ENCODE data around the gene ZBTB32.

The ZBTB32 gene

DNA sequence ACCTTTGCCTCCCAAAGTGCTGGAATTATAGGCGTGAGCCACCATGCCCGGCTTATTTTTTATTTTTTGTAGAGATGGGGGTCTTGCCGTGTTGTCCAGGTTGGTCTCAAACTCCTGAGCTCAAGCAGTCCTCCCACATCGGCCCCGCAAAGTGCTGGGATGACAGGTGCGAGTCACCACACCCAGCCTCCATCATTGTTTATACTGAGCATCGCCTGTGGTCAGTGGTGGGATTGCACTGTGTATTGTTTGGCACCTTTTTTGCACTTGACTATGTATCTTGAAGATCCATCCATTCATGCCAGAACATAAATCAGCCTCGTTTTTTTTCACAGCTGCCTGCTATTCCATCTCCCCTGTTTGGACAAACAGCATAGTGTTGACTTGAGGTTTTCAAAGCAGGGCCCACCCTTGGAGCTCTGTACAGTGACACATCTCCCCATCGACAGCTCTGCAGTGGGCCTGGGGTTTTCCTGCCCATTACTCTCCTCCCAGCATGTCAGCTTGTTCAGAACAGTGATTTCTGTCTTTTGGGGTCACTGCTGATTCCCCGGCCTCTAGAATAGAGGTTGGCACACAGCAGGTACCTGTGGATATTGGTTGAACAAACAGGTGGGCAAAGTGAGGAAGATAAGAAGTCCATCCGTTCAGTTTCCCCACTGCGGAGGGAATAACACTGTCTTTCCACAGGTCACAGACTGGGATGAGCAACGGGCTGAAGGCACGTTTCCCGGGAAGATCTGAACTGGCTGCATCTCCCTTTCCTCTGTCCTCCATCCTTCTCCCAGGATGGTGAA lies 46.3 kb upstream of the ZBTB32 start:
- POLR2A ChIA-PET = interaction anchor here (0.6 to 2.6 kb wide), 7 partner anchors 9 to 212 kb away, joined by 3 to 26 read pairs (median 4); partner anchors contain the start of genes ATP4A and COX6B1
- no peak for TF ChIP-seq ZNF843 (tag by site-specific recombination; IDR thresholded peaks at IDR 0.05)
- TF ChIP-seq, protein P1, sequence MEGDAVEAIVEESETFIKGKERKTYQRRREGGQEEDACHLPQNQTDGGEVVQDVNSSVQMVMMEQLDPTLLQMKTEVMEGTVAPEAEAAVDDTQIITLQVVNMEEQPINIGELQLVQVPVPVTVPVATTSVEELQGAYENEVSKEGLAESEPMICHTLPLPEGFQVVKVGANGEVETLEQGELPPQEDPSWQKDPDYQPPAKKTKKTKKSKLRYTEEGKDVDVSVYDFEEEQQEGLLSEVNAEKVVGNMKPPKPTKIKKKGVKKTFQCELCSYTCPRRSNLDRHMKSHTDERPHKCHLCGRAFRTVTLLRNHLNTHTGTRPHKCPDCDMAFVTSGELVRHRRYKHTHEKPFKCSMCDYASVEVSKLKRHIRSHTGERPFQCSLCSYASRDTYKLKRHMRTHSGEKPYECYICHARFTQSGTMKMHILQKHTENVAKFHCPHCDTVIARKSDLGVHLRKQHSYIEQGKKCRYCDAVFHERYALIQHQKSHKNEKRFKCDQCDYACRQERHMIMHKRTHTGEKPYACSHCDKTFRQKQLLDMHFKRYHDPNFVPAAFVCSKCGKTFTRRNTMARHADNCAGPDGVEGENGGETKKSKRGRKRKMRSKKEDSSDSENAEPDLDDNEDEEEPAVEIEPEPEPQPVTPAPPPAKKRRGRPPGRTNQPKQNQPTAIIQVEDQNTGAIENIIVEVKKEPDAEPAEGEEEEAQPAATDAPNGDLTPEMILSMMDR (tag by site-specific recombination; IDR thresholded peaks at IDR 0.05) = peak; percentile 27; the same call in 1 of the 2 replicates
- TF ChIP-seq, protein P2, sequence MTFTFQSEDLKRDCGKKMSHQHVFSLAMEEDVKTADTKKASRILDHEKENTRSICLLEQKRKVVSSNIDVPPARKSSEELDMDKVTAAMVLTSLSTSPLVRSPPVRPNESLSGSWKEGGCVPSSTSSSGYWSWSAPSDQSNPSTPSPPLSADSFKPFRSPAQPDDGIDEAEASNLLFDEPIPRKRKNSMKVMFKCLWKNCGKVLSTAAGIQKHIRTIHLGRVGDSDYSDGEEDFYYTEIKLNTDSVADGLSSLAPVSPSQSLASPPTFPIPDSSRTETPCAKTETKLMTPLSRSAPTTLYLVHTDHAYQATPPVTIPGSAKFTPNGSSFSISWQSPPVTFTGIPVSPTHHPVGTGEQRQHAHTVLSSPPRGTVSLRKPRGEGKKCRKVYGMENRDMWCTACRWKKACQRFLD (tag by site-specific recombination; IDR thresholded peaks at IDR 0.05) = no peak
- TF ChIP-seq FEZF1 (tag by site-specific recombination; IDR thresholded peaks at IDR 0.05) = no peak
- TF ChIP-seq ZNF354C (tag by site-specific recombination; IDR thresholded peaks at IDR 0.05; ENCODE audit: borderline replicate concordance, low read depth) = no peak
- peak; percentile 95 for TF ChIP-seq SCRT1 (tag by site-specific recombination; IDR thresholded peaks at IDR 0.05; ENCODE audit: borderline replicate concordance)
- TF ChIP-seq SCRT2 (tag by site-specific recombination; IDR thresholded peaks at IDR 0.05) = peak; percentile 84
- TF ChIP-seq ZNF777 (tag by site-specific recombination; IDR thresholded peaks at IDR 0.05; ENCODE audit: borderline replicate concordance) = no peak
- TF ChIP-seq, protein P3, sequence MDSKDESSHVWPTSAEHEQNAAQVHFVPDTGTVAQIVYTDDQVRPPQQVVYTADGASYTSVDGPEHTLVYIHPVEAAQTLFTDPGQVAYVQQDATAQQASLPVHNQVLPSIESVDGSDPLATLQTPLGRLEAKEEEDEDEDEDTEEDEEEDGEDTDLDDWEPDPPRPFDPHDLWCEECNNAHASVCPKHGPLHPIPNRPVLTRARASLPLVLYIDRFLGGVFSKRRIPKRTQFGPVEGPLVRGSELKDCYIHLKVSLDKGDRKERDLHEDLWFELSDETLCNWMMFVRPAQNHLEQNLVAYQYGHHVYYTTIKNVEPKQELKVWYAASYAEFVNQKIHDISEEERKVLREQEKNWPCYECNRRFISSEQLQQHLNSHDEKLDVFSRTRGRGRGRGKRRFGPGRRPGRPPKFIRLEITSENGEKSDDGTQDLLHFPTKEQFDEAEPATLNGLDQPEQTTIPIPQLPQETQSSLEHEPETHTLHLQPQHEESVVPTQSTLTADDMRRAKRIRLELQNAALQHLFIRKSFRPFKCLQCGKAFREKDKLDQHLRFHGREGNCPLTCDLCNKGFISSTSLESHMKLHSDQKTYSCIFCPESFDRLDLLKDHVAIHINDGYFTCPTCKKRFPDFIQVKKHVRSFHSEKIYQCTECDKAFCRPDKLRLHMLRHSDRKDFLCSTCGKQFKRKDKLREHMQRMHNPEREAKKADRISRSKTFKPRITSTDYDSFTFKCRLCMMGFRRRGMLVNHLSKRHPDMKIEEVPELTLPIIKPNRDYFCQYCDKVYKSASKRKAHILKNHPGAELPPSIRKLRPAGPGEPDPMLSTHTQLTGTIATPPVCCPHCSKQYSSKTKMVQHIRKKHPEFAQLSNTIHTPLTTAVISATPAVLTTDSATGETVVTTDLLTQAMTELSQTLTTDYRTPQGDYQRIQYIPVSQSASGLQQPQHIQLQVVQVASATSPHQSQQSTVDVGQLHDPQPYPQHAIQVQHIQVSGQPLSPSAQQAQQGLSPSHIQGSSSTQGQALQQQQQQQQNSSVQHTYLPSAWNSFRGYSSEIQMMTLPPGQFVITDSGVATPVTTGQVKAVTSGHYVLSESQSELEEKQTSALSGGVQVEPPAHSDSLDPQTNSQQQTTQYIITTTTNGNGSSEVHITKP (tag by site-specific recombination; IDR thresholded peaks at IDR 0.05) = no peak
- no peak for TF ChIP-seq ZNF670 (tag by site-specific recombination; IDR thresholded peaks at IDR 0.05; ENCODE audit: low read depth)
- TF ChIP-seq GLI2 (tag by site-specific recombination; IDR thresholded peaks at IDR 0.05; ENCODE audit: borderline replicate concordance, low read depth) = no peak
- TF ChIP-seq ZNF510 (tag by site-specific recombination; IDR thresholded peaks at IDR 0.05; ENCODE audit: insufficient replicate concordance) = no peak
- Histone ChIP-seq H3K9me3 (ENCODE audit: control insufficient read depth, insufficient read depth, low read depth, low read length) (no peaks in the 10 kb centered on the region; the same call in 1 of the 2 replicates), H3K4me1 (ENCODE audit: control insufficient read depth, insufficient read depth, low read length) (no peaks in the 10 kb centered on the region), H3K4me3 (ENCODE audit: low read depth, low read length) (no peak overlapping the region), H3K36me3 (ENCODE audit: control insufficient read depth in 2 of 2, insufficient read depth in 1 of 2, low read length in 2 of 2) (peaks cover 65 to 81% of the 10 kb centered on the region in 2 experiments), H3K27ac (ENCODE audit: extremely low read depth, low read depth, low read length) (no peak overlapping the region)
- CTCF ChIA-PET = interaction anchor here (0.6 to 2.4 kb wide), 9 partner anchors 10 to 240 kb away, joined by 3 to 8 read pairs (median 4); partner anchors contain the start of gene COX6B1

DNA sequence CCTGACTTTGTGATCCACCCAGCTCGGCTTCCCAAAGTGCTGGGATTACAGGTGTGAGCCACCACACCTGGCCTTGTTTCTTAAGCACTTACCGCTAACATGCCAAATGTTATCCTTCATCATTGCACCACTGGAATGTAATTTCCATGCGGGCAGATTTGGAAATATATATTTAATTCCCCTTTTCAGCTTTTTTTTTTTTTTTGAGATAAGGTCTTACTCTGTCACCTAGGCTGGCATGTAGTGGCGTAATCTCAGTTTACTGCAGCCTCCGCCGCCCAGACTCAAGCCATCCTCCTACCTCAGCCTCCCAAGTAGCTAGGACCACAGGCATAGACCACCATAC lies 42.4 kb upstream of the ZBTB32 start:
- H3K36me3 ChIP-seq (ENCODE audit: control insufficient read depth in 2 of 2, insufficient read depth in 1 of 2, low read length in 2 of 2) = peaks cover 32 to 45% of the 10 kb centered on the region in 2 experiments
- H3K4me1 ChIP-seq (ENCODE audit: control insufficient read depth, insufficient read depth, low read length) = no peaks in the 10 kb centered on the region
- H3K27ac ChIP-seq (ENCODE audit: extremely low read depth, low read depth, low read length) = no peak overlapping the region
- H3K9me3 ChIP-seq (ENCODE audit: control insufficient read depth, insufficient read depth, low read depth, low read length) = no peaks in the 10 kb centered on the region; the same call in 1 of the 2 replicates
- H3K4me3 ChIP-seq (ENCODE audit: low read depth, low read length) = no peak overlapping the region
- CTCF ChIA-PET = interaction anchor here (0.6 to 2.6 kb wide), 9 partner anchors 10 to 606 kb away, joined by 3 to 11 read pairs (median 4); partner anchors contain the start of gene COX6B1
- POLR2A ChIA-PET = interaction anchor here (0.7 to 6.5 kb wide), 7 partner anchors 9 to 329 kb away, joined by 3 to 65 read pairs (median 5); partner anchors contain the start of gene COX6B1
- TF ChIP-seq ZNF677 (tag by site-specific recombination; IDR thresholded peaks at IDR 0.05) = no peak
- no peak for TF ChIP-seq EGR2 (tag by site-specific recombination; IDR thresholded peaks at IDR 0.05; ENCODE audit: low read depth)
- TF ChIP-seq REPIN1 (tag by site-specific recombination; IDR thresholded peaks at IDR 0.05; ENCODE audit: low read depth) = no peak
- TF ChIP-seq ZNF10 (tag by site-specific recombination; IDR thresholded peaks at IDR 0.05) = no peak
- no peak for TF ChIP-seq ZNF624 (tag by site-specific recombination; IDR thresholded peaks at IDR 0.05)
- no peak for TF ChIP-seq GLI2 (tag by site-specific recombination; IDR thresholded peaks at IDR 0.05; ENCODE audit: borderline replicate concordance, low read depth)
- TF ChIP-seq, protein P4, sequence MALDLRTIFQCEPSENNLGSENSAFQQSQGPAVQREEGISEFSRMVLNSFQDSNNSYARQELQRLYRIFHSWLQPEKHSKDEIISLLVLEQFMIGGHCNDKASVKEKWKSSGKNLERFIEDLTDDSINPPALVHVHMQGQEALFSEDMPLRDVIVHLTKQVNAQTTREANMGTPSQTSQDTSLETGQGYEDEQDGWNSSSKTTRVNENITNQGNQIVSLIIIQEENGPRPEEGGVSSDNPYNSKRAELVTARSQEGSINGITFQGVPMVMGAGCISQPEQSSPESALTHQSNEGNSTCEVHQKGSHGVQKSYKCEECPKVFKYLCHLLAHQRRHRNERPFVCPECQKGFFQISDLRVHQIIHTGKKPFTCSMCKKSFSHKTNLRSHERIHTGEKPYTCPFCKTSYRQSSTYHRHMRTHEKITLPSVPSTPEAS (tag by site-specific recombination; IDR thresholded peaks at IDR 0.05) = no peak
- TF ChIP-seq ZFP3 (tag by site-specific recombination; IDR thresholded peaks at IDR 0.05; ENCODE audit: low read depth) = no peak
- TF ChIP-seq ZFP37 (tag by site-specific recombination; IDR thresholded peaks at IDR 0.05) = no peak
- TF ChIP-seq ZNF133 (tag by site-specific recombination; IDR thresholded peaks at IDR 0.05) = no peak
- TF ChIP-seq ZNF785 (tag by site-specific recombination; IDR thresholded peaks at IDR 0.05) = no peak
- TF ChIP-seq ZNF843 (tag by site-specific recombination; IDR thresholded peaks at IDR 0.05) = no peak

All from HEK293 (cell line).